ENCODE results near the gene SYNPR.

Gene SYNPR

GRCh38 chr3:63528325-63529000 is 250.4 kb downstream of the SYNPR start:
- TF ChIP-seq CTCF (conservative IDR thresholded peaks at IDR 0.05; ENCODE audit: low read depth, low read length): no peak
- DNase-seq (ENCODE audit: low read depth): no peak
- no peak overlapping the region for H3K4me3 ChIP-seq (ENCODE audit: low read depth, low read length)

- H3K4me3 ChIP-seq (ENCODE audit: low read depth, low read length): no peak overlapping the region
- TF ChIP-seq CTCF (conservative IDR thresholded peaks at IDR 0.05; ENCODE audit: low read depth, low read length): no peak
- DNase-seq (ENCODE audit: low read depth): no peak
These were observed 254.4 kb downstream of the SYNPR start for GRCh38 chr3:63532521-63532920.

GRCh38 chr3:63538919-63539318 is 260.8 kb downstream of the SYNPR start:
- H3K4me3 ChIP-seq (ENCODE audit: low read depth, low read length): no peak overlapping the region
- no peak for TF ChIP-seq CTCF (conservative IDR thresholded peaks at IDR 0.05; ENCODE audit: low read depth, low read length)
- DNase-seq (ENCODE audit: low read depth): no peak

DNA sequence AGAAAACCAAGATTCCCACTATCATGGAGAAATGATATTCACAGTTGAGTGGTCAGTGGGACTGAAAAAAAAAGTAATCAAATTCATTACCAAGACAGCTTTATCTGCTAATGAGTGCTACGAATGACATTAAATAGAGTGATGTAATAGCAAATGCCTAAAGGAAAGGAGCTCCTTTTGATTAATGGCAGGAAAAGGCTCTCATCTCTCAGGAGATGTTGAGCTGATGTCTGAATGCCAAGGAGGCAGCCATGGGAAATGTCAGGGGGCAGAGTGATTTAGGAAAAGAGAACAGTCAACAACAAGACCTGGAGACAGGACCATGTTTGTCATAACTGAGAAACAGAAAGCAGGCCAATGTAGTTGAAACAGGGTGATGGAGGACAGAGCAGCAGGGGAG is 277.7 kb downstream of the SYNPR start:
- TF ChIP-seq CTCF (conservative IDR thresholded peaks at IDR 0.05; ENCODE audit: low read depth, low read length): no peak
- DNase-seq (ENCODE audit: low read depth): no peak
- H3K4me3 ChIP-seq (ENCODE audit: low read depth, low read length): no peak overlapping the region

DNA sequence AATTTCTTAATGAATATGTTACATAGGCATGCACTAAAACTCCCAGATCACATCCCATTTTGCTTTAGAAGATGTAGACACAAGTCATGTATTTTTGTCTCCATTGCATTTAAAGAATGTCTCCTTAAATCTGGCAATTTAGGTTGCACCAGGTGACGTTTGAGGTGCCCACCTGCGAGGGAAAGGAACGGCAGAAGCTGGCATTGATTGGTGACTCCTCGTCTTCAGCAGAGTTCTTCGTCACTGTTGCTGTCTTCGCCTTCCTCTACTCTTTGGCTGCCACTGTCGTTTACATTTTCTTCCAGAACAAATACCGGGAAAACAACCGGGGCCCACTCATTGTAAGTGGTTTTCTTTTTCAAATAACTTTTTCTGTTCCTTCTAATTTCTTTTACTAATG is 278.3 kb downstream of the SYNPR start:
- no peak for DNase-seq (ENCODE audit: low read depth)
- no peak overlapping the region for H3K4me3 ChIP-seq (ENCODE audit: low read depth, low read length)
- TF ChIP-seq CTCF (conservative IDR thresholded peaks at IDR 0.05; ENCODE audit: low read depth, low read length): no peak

- no peak for DNase-seq (ENCODE audit: low read depth)
- H3K4me3 ChIP-seq (ENCODE audit: low read depth, low read length): no peak overlapping the region
- TF ChIP-seq CTCF (conservative IDR thresholded peaks at IDR 0.05; ENCODE audit: low read depth, low read length): no peak
These were observed 279.8 kb downstream of the SYNPR start for GRCh38 chr3:63557912-63558311.

GRCh38 chr3:63559884-63560283 is 281.8 kb downstream of the SYNPR start:
- no peak for DNase-seq (ENCODE audit: low read depth)
- no peak overlapping the region for H3K4me3 ChIP-seq (ENCODE audit: low read depth, low read length)
- TF ChIP-seq CTCF (conservative IDR thresholded peaks at IDR 0.05; ENCODE audit: low read depth, low read length): no peak

Data from choroid plexus epithelial cell (primary cell).